NCI-H446 (cell line): ENCODE results near the gene PACS1.
A peak's percentile ranks its signal among the peaks of the same experiment; 100 is the strongest.
"Not testable (repeated sequence)": the region's sequence is repeated elsewhere in the genome, so short reads cannot be mapped to it uniquely, and the experiment has no call there.

ENCODE experiments used
- DNase-seq, 2 experiments: peaks; one replicate each; lab custom pipeline; 2025; lab: John Stamatoyannopoulos, UW

PACS1 gene

GRCh38 chr11:66076561-66076960 lies 6.5 kb downstream of the PACS1 start:
- no peak for DNase-seq

GRCh38 chr11:66077927-66078326 lies 7.9 kb downstream of the PACS1 start:
- DNase-seq, result no peak

DNA sequence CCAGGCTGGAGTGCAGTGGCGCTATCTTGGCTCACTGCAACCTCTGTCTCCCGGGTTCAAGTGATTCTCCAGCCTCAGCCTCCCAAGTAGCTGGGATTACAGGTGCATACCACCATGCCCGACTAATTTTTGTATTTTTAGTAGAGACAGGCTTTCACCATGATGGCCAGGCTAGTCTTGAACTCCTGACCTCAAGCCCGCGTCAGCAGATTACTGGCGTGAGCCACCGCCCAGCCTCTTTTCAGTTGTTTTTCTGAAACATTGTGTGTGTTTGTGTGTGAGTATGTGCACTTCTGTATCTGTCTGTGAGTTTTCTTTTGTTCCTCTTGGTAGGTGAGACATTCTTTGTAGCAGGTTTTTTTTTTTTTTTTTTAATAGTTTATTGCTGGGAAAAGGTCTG lies 8.9 kb downstream of the PACS1 start:
- not testable (repeated sequence) for DNase-seq

GRCh38 chr11:66080055-66080817 lies 10.2 kb downstream of the PACS1 start:
- DNase-seq, result no peak

GRCh38 chr11:66081505-66081904 lies 11.4 kb downstream of the PACS1 start:
- DNase-seq, result no peak

DNA sequence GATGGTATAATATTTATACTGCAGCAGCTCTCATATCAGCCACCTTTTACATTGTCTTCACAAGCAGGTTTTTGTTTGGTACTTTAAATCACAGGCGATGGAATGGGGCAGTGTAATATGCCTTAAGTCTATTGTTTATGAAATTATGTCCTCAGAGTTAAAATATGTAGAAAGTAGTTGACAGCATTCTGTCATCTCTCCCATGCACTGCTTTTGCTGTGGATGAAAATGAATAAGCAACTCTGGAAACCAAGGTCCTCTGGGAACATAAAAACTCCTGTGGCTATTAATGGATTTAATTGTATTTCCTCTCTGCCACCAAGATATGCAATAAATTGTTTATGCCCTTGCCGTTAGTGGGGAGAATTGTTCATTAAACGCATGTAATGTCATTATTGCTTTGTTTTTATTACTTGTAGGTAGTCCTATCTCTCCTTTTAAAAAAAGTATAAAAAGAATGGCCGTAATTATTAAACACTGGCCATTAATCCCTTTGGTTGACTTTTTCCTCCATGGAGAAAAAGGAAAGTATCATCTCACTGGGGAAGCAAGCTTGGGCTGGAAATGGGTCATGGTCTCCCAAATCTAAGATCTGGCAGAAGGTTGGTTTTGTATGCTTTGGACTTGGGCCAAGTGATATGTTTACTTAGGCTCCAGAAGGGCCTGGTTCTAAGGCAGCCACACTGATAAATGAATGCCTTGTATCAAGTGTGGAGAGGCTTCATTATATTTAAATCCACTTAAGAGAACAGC lies 13.1 kb downstream of the PACS1 start:
- DNase-seq, result peak; percentile 43 to 69

GRCh38 chr11:66083767-66084166 lies 13.7 kb downstream of the PACS1 start:
- DNase-seq, result no peak

- no peak for DNase-seq
Observed at GRCh38 chr11:66084821-66085475, 14.9 kb downstream of the PACS1 start.

DNA sequence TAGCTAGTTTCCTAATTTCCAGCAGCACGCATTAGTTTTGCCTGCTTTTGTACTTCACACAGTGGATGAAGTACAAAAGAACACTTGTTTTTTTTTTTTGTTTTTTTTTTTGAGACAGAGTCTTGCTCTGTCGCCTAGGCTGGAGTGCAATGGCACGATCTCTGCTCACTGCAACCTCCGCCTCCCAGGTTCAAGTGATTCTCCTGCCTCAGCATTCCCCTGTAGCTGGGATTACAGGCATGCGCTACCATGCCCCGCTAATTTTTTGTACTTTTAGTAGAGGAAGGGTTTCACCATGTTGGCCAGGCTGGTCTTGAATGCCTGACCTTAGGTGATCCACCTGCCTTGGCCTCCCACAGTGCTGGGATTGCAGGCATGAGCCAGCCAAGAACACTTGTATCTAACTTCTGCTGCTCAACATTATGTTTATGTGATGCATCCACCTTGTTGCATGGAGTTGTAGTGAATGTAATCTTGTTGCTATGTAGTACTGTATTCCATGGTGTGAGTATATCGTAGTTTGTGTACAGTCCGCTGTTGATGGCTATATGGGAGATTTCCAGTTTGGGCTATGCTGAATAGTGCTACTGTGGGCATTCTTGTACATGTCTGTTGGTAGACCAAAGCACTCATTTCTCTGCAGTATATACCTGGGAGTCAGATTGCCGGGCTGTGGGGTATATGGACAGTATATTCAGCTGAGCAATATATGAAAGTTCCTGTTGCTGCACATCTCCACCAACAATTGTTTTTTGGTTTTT lies 17.3 kb downstream of the PACS1 start:
- no peak for DNase-seq

GRCh38 chr11:66089067-66089466 lies 19.0 kb downstream of the PACS1 start:
- no peak for DNase-seq

DNA sequence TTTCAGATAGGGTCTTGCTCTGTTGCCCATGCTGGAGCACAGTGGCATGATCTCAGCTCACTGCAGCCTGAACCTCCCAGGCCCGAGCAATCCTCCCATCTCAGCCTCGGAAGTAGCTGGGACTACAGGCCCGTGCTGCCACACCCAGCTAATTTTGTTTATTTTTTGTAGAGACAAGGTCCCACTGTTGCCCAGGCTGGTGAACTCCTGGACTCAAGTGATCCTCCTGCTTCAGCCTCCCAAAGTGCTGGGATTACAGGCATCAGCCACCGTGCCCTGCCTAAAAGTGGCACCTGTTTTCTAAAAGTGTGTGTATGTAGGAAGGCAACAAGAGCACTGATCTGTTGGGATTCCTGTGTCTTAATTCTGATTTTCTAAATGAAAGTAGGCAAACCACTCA lies 20.2 kb downstream of the PACS1 start:
- DNase-seq, result no peak

DNA sequence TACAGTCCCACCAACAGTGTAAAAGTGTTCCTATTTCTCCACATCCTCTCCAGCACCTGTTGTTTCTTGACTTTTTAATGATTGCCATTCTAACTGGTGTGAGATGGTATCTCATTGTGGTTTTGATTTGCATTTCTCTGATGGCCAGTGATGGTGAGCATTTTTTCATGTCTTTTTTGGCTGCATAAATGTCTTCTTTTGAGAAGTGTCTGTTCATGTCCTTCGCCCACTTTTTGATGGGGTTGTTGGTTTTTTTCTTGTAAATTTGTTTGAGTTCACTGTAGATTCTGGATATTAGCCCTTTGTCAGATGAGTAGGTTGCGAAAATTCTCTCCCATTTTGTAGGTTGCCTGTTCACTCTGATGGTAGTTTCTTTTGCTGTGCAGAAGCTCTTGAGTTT lies 22.1 kb downstream of the PACS1 start:
- DNase-seq, result not testable (repeated sequence)

DNA sequence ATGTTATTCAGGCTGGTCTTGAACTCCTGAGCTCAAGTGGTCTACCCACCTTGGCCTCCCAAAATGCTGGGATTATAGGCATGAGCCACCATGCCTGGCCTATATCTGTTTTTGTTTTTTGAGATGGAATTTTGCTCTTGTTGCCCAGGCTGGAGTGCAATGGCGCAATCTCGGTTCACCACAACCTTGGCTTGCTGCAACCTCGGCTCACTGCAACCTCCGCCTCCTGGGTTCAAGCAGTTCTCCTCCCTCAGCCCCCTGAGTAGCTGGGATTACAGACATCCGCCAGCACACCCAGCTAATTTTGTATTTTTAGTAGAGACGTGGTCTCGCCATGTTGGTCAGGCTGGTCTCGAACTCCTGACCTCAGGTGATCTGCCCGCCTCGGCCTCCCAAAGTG lies 29.7 kb downstream of the PACS1 start:
- DNase-seq, result not testable (repeated sequence)

- peak in 1 of 2 experiments; percentile 57 for DNase-seq
Observed at GRCh38 chr11:66100272-66101065, 30.4 kb downstream of the PACS1 start.

- DNase-seq, result no peak
Observed at GRCh38 chr11:66101066-66101464, 31.0 kb downstream of the PACS1 start.

GRCh38 chr11:66104057-66104638 lies 34.1 kb downstream of the PACS1 start:
- DNase-seq, result no peak

DNA sequence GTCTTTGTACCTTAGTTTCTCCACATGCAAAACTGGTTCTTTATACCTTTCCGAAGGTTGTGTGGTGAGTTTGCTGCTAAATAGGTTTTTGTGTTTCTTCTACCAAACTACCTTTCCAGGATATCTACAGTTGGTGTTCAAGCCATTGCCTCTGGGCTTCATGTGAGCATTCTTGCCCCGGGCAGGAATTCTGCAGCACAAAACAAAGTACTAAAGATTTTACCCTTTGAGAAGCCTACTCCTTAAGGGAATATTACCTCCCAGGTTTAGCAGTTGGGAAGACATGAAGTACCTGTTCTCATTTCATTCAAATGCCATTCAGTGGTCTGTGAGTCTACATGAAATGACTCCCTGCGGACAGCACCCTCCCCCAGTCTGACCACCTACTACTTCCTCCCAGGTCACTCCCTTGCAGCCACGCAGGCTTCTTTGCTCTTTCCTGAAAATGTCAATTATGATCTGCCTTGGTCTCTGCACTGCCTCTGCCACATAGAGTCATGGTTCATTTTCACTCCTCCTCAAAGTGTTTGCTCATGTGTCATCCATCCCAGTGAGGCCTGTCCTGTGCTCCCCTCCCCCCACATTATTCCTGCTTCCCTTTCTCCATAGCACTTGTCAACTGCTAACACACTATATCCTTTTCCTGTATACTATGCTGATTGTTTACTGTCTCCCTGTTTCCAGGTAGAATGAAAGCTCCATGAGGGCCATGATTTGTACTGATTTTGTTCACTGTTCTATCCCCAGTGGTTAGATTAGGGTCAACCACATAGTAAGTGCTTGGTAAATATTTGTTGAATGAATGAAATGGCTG lies 36.9 kb downstream of the PACS1 start:
- no peak for DNase-seq

- no peak for DNase-seq
Observed at GRCh38 chr11:66107600-66108510, 37.8 kb downstream of the PACS1 start.

- no peak for DNase-seq
Observed at GRCh38 chr11:66109294-66109693, 39.2 kb downstream of the PACS1 start.
